Keratinocyte (primary cell): ENCODE data around the gene PSAPL1. TPM values are rescaled to one million over a fixed set of nuclear protein-coding genes. Genes with fewer than 3 reads are reported as not detected.

Source experiments
- DNase-seq: peaks from one replicate; pipeline ENCODE4 v3.0.0-alpha.2; 2011; ENCODE audit warnings: low read depth, missing footprints, low spot score
- FAIRE-seq: peaks from 2 replicates; lab custom pipeline; 2011; peaks lifted over from hg19 to GRCh38; lab: Jason Lieb, UNC
- H2AFZ ChIP-seq: 2 replicates; pipeline ENCODE4 v1.6.0; 2012; ENCODE audit warnings: low read length, control low read depth, inconsistent platforms; ENCODE audit not compliant: control insufficient read depth
- H3K27ac ChIP-seq: 2 replicates; pipeline ENCODE4 v1.5.1; 2011; ENCODE audit warnings: low read length; ENCODE audit not compliant: control insufficient read depth, insufficient read depth
- H3K27me3 ChIP-seq: 3 replicates; pipeline ENCODE4 v1.6.0; 2011; ENCODE audit warnings: low read length; ENCODE audit not compliant: control insufficient read depth, insufficient read depth; ENCODE audit errors: extremely low read depth
- H3K36me3 ChIP-seq, 2 experiments: 2 replicates in 1 of 2; 3 replicates in 1 of 2; pipeline ENCODE4 v1.5.1; 2011; ENCODE audit warnings: low read length in 2 of 2, mild to moderate bottlenecking in 1 of 2; ENCODE audit not compliant: control insufficient read depth in 2 of 2, insufficient read depth in 2 of 2; ENCODE audit errors: extremely low read depth in 1 of 2
- H3K4me1 ChIP-seq: 3 replicates; pipeline ENCODE4 v1.5.1; 2011; ENCODE audit warnings: low read length; ENCODE audit not compliant: control insufficient read depth, insufficient read depth; ENCODE audit errors: extremely low read depth
- H3K4me2 ChIP-seq: 3 replicates; pipeline ENCODE4 v1.6.0; 2011; ENCODE audit warnings: low read depth, low read length; ENCODE audit not compliant: control insufficient read depth, insufficient read depth; ENCODE audit errors: extremely low read depth
- H3K4me3 ChIP-seq, 3 experiments: fragments of 200-600 bp in 1 of 3; sonication (generic) in 1 of 3; 2 replicates in 2 of 3; 3 replicates in 1 of 3; pipeline ENCODE4 v1.5.1; 2011 to 2016; ENCODE audit warnings: low read length in 3 of 3, mild to moderate bottlenecking in 3 of 3, control low read depth in 2 of 3, inconsistent platforms in 1 of 3, low read depth in 1 of 3, mixed read lengths in 1 of 3, mixed run types in 1 of 3, moderate library complexity in 1 of 3; ENCODE audit not compliant: control insufficient read depth in 2 of 3, insufficient read depth in 2 of 3; ENCODE audit errors: extremely low read depth in 1 of 3
- H3K79me2 ChIP-seq: 2 replicates; pipeline ENCODE4 v1.6.0; 2012; ENCODE audit warnings: low read length; ENCODE audit not compliant: control insufficient read depth, insufficient read depth
- H3K9ac ChIP-seq: 3 replicates; pipeline ENCODE4 v1.6.0; 2011; ENCODE audit warnings: low read length; ENCODE audit not compliant: control insufficient read depth, insufficient read depth; ENCODE audit errors: extremely low read depth
- H3K9me1 ChIP-seq: 3 replicates; pipeline ENCODE4 v1.6.0; 2011; ENCODE audit warnings: low read length; ENCODE audit not compliant: control insufficient read depth, insufficient read depth; ENCODE audit errors: extremely low read depth
- H3K9me3 ChIP-seq: 2 replicates; pipeline ENCODE4 v1.5.1; 2012; ENCODE audit warnings: low read depth, low read length; ENCODE audit not compliant: control insufficient read depth
- H4K20me1 ChIP-seq: 3 replicates; pipeline ENCODE4 v1.6.0; 2011; ENCODE audit warnings: low read length; ENCODE audit not compliant: control insufficient read depth, insufficient read depth; ENCODE audit errors: extremely low read depth
- EZH2 ChIP-seq: IDR thresholded peaks from one replicate; pipeline ENCODE4 v1.6.1; 2012; ENCODE audit warnings: inconsistent platforms, mild to moderate bottlenecking, low read length, moderate library complexity
- dilution Hi-C: fragments of 300-500 bp; cut with MboI; formaldehyde crosslinking; loops from one replicate; pipeline ENCODE4 v1.7.0; 2020; ENCODE audit warnings: low sequenced_read_pairs; ENCODE audit not compliant: extremely low pct_ligation_motif_present
- polyA plus RNA-seq, 5 experiments: library from polyadenylated mRNA; depleted of rRNA in 3 of 5; stranded (reverse) in 3 of 5; stranded (forward) in 1 of 5; unstranded in 1 of 5; fragments of >200 nt; gene quantifications; 1 replicate in 1 of 5; 2 replicates in 3 of 5; 3 replicates in 1 of 5; pipeline versions ENCODE4 v1.2.1 to v1.2.3, GENCODE V29; 2011 to 2012; ENCODE audit warnings: missing spikeins in 2 of 5, low read depth in 1 of 5, low replicate concordance in 1 of 5
- TF ChIP-seq, protein P1 (sequence below), 3 experiments: IDR thresholded peaks in 1 of 3; conservative IDR thresholded peaks in 1 of 3; optimal IDR thresholded peaks in 1 of 3; 2 replicates in 2 of 3; 3 replicates in 1 of 3; pipeline versions ENCODE3 to v1.5.1; 2011; ENCODE audit warnings: low read length in 3 of 3, mild to moderate bottlenecking in 3 of 3, moderate library complexity in 2 of 3, control low read depth in 1 of 3, inconsistent platforms in 1 of 3; ENCODE audit not compliant: insufficient read depth in 2 of 3; ENCODE audit errors: extremely low read depth in 1 of 3

The PSAPL1 gene
- polyA plus RNA-seq, 1 donor (not counting 4 experiments of a cell fraction or from before 2014, with no cell fraction given), result 0.03 TPM

- no peak for FAIRE-seq
- peaks cover 5% of the 10 kb centered on the region for H3K9me3 ChIP-seq
Measured at GRCh38 chr4:7388627-7389026, 46.1 kb downstream of the PSAPL1 start.

DNA sequence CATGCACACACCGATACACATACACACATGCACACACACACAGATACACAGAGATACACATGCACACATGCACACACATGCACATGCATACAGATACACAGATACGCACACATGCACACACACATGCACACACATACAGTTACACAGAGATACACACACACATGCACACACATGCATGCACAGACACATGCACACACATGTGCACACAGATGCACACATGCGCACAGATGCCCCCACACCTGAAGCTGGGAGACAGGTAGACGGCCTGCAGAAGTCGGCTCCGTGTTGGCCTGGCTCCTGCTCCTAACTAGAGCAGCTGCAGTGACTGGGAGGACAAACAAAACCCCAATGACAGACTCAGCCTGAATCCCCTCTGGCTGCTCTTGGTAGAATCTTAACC lies 46.8 kb downstream of the PSAPL1 start:
- no peaks in the 10 kb centered on the region for H3K4me1 ChIP-seq
- H3K4me2 ChIP-seq, result no peak overlapping the region
- TF ChIP-seq, protein P1, sequence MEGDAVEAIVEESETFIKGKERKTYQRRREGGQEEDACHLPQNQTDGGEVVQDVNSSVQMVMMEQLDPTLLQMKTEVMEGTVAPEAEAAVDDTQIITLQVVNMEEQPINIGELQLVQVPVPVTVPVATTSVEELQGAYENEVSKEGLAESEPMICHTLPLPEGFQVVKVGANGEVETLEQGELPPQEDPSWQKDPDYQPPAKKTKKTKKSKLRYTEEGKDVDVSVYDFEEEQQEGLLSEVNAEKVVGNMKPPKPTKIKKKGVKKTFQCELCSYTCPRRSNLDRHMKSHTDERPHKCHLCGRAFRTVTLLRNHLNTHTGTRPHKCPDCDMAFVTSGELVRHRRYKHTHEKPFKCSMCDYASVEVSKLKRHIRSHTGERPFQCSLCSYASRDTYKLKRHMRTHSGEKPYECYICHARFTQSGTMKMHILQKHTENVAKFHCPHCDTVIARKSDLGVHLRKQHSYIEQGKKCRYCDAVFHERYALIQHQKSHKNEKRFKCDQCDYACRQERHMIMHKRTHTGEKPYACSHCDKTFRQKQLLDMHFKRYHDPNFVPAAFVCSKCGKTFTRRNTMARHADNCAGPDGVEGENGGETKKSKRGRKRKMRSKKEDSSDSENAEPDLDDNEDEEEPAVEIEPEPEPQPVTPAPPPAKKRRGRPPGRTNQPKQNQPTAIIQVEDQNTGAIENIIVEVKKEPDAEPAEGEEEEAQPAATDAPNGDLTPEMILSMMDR (optimal IDR thresholded peaks at IDR 0.05 in 1 of 3, IDR thresholded peaks at IDR 0.05 in 1 of 3, conservative IDR thresholded peaks at IDR 0.05 in 1 of 3; ENCODE audit: extremely low read depth in 1 of 3, insufficient read depth in 2 of 3, low read length in 3 of 3), result no peak
- no peak for TF ChIP-seq EZH2
- H3K27me3 ChIP-seq, result peaks cover 9% of the 10 kb centered on the region
- no peaks in the 10 kb centered on the region for H3K79me2 ChIP-seq
- no peaks in the 10 kb centered on the region for H3K36me3 ChIP-seq
- H3K9me3 ChIP-seq, result peaks cover 5% of the 10 kb centered on the region
- no peak overlapping the region for H3K4me3 ChIP-seq
- FAIRE-seq (no peak), DNase-seq (no peak)
- no peak overlapping the region for H3K27ac ChIP-seq
- dilution Hi-C loops, result no loop called here
- no peak overlapping the region for H3K9ac ChIP-seq
- H3K9me1 ChIP-seq, result no peaks in the 10 kb centered on the region
- H4K20me1 ChIP-seq, result no peaks in the 10 kb centered on the region
- H2AFZ ChIP-seq, result no peak overlapping the region

More at GRCh38 chr4:7388627-7389026, 46.1 kb downstream of the PSAPL1 start:
- no peak overlapping the region for H3K9ac ChIP-seq
- no peak overlapping the region for H2AFZ ChIP-seq
- DNase-seq, result no peak
- no peak for TF ChIP-seq EZH2
- TF ChIP-seq, protein P1 (optimal IDR thresholded peaks at IDR 0.05 in 1 of 3, IDR thresholded peaks at IDR 0.05 in 1 of 3, conservative IDR thresholded peaks at IDR 0.05 in 1 of 3; ENCODE audit: extremely low read depth in 1 of 3, insufficient read depth in 2 of 3, low read length in 3 of 3), result no peak
- H3K9me1 ChIP-seq, result no peaks in the 10 kb centered on the region
- no peaks in the 10 kb centered on the region for H4K20me1 ChIP-seq
- dilution Hi-C loops, result no loop called here
- H3K4me2 ChIP-seq, result no peak overlapping the region
- H3K4me1 ChIP-seq, result no peaks in the 10 kb centered on the region
- no peak overlapping the region for H3K27ac ChIP-seq
- H3K27me3 ChIP-seq, result peaks cover 12% of the 10 kb centered on the region
- no peak overlapping the region for H3K4me3 ChIP-seq
- no peaks in the 10 kb centered on the region for H3K36me3 ChIP-seq
- H3K79me2 ChIP-seq, result no peaks in the 10 kb centered on the region
